NCI-H1694 treated with DMSO at 0.1 percent for 48 hours (cell line): ENCODE measurements around the gene SCUBE2.
"Not testable (repeated sequence)": the region's sequence is repeated elsewhere in the genome, so short reads cannot be mapped to it uniquely, and the experiment has no call there.

Experiments used
- DNase-seq: peaks from one replicate; lab custom pipeline; 2025; lab: John Stamatoyannopoulos, UW

SCUBE2 gene

GRCh38 chr11:9104580-9104979 is 13.2 kb upstream of the SCUBE2 start:
- DNase-seq = no peak

GRCh38 chr11:9103542-9104276 is 12.3 kb upstream of the SCUBE2 start:
- no peak for DNase-seq

GRCh38 chr11:9099617-9100016 is 8.2 kb upstream of the SCUBE2 start:
- DNase-seq = no peak

GRCh38 chr11:9098455-9098854 is 7.1 kb upstream of the SCUBE2 start:
- DNase-seq = not testable (repeated sequence)

GRCh38 chr11:9097186-9097943 is 6.0 kb upstream of the SCUBE2 start:
- not testable (repeated sequence) for DNase-seq

GRCh38 chr11:9096427-9096826 is 5.0 kb upstream of the SCUBE2 start:
- DNase-seq = no peak

GRCh38 chr11:9095421-9095820 is 4.0 kb upstream of the SCUBE2 start:
- DNase-seq = no peak

- no peak for DNase-seq
Measured at GRCh38 chr11:9094420-9094819, 3.0 kb upstream of the SCUBE2 start.

GRCh38 chr11:9092853-9093778 is 1.7 kb upstream of the SCUBE2 start:
- peak; percentile 4 for DNase-seq

GRCh38 chr11:9092072-9092471 is 673 bp upstream of the SCUBE2 start:
- no peak for DNase-seq

- DNase-seq = no peak
Measured at GRCh38 chr11:9090488-9091043, 833 bp downstream of the SCUBE2 start.

GRCh38 chr11:9089636-9090035 is 1.8 kb downstream of the SCUBE2 start:
- no peak for DNase-seq

GRCh38 chr11:9089061-9089460 is 2.3 kb downstream of the SCUBE2 start:
- no peak for DNase-seq

- DNase-seq = no peak
Measured at GRCh38 chr11:9082575-9082974, 8.8 kb downstream of the SCUBE2 start.

- DNase-seq = no peak
Measured at GRCh38 chr11:9081153-9081552, 10.2 kb downstream of the SCUBE2 start.

GRCh38 chr11:9078113-9079086 is 13.0 kb downstream of the SCUBE2 start:
- no peak for DNase-seq

- peak; percentile 2 for DNase-seq
Measured at GRCh38 chr11:9077164-9077563, 14.2 kb downstream of the SCUBE2 start.

- no peak for DNase-seq
Measured at GRCh38 chr11:9076661-9077060, 14.7 kb downstream of the SCUBE2 start.

- no peak for DNase-seq
Measured at GRCh38 chr11:9076046-9076445, 15.4 kb downstream of the SCUBE2 start.

GRCh38 chr11:9075556-9075955 is 15.8 kb downstream of the SCUBE2 start:
- DNase-seq = peak; percentile 8
